ENCODE results near the gene SPATA6L.

DNA sequence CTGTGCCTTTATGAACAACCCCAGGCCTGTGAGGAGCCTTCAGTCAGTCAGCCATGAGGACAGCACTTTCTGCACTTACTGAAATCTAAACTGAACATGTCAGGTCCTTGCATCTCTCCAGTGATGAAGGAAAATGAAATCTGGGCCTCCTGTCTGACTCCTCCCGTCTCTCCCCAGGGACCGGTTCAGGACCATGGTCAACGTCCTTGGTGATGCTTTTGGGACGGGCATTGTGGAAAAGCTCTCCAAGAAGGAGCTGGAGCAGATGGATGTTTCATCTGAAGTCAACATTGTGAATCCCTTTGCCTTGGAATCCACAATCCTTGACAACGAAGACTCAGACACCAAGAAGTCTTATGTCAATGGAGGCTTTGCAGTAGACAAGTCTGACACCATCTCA, 81.1 kb downstream of the SPATA6L start:
- no peak for TF ChIP-seq CTCF (IDR thresholded peaks at IDR 0.05; ENCODE audit: low read depth, low read length, missing input control)
- no peak for TF ChIP-seq SP1 (IDR thresholded peaks at IDR 0.05)
- no peak for TF ChIP-seq RAD21 (IDR thresholded peaks at IDR 0.05)
- TF ChIP-seq, protein P1, sequence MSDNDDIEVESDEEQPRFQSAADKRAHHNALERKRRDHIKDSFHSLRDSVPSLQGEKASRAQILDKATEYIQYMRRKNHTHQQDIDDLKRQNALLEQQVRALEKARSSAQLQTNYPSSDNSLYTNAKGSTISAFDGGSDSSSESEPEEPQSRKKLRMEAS (IDR thresholded peaks at IDR 0.05), result no peak
- TF ChIP-seq, protein P2, sequence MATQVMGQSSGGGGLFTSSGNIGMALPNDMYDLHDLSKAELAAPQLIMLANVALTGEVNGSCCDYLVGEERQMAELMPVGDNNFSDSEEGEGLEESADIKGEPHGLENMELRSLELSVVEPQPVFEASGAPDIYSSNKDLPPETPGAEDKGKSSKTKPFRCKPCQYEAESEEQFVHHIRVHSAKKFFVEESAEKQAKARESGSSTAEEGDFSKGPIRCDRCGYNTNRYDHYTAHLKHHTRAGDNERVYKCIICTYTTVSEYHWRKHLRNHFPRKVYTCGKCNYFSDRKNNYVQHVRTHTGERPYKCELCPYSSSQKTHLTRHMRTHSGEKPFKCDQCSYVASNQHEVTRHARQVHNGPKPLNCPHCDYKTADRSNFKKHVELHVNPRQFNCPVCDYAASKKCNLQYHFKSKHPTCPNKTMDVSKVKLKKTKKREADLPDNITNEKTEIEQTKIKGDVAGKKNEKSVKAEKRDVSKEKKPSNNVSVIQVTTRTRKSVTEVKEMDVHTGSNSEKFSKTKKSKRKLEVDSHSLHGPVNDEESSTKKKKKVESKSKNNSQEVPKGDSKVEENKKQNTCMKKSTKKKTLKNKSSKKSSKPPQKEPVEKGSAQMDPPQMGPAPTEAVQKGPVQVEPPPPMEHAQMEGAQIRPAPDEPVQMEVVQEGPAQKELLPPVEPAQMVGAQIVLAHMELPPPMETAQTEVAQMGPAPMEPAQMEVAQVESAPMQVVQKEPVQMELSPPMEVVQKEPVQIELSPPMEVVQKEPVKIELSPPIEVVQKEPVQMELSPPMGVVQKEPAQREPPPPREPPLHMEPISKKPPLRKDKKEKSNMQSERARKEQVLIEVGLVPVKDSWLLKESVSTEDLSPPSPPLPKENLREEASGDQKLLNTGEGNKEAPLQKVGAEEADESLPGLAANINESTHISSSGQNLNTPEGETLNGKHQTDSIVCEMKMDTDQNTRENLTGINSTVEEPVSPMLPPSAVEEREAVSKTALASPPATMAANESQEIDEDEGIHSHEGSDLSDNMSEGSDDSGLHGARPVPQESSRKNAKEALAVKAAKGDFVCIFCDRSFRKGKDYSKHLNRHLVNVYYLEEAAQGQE (IDR thresholded peaks at IDR 0.05), result peak; percentile 98
- TF ChIP-seq GABPA (IDR thresholded peaks at IDR 0.05 in 1 of 2, conservative IDR thresholded peaks at IDR 0.05 in 1 of 2), result no peak
- no peak for TF ChIP-seq RXRA (IDR thresholded peaks at IDR 0.05)
- no peak for TF ChIP-seq JUND (IDR thresholded peaks at IDR 0.05)
- TF ChIP-seq TAF1 (conservative IDR thresholded peaks at IDR 0.05), result no peak
- no peak for TF ChIP-seq YY1 (IDR thresholded peaks at IDR 0.05)
- no peak for TF ChIP-seq EGR1 (IDR thresholded peaks at IDR 0.05; ENCODE audit: low read depth in 2 of 2)

Data from liver (tissue), 3 donors.